HCT116 (cell line): ENCODE data around the gene FTO. TPM values are rescaled to one million over a fixed set of nuclear protein-coding genes. Genes with fewer than 3 reads are reported as not detected.

Experiments used
- ATAC-seq: fragments of 200-7000 bp; cut with Tn5 transposase; 2 replicates; pipeline ENCODE4 v1.9.1; 2020; ENCODE audit warnings: mild to moderate bottlenecking, moderate library complexity
- BruUV-seq: library from RNA; stranded (reverse); fragments of 400-500 nt; replicated peaks from 2 replicates; lab custom pipeline; 2021; lab: Mats Ljungman, UMichigan
- CTCF ChIA-PET: fragments of 300-600 bp; sonication (Branson Sonifier 250); formaldehyde crosslinking; loops from one replicate; lab custom pipeline; 2021; ENCODE audit warnings: antibody characterized with exemption; lab: Charles Lee
- POLR2A ChIA-PET: fragments of 300-600, 350-600 bp; sonication (Branson Sonifier 250); formaldehyde crosslinking; loops from one replicate; lab custom pipeline; 2021; ENCODE audit warnings: antibody characterized with exemption; lab: Charles Lee
- RAD21 ChIA-PET, 2 experiments: fragments of 300-600 bp; sonication (Branson Sonifier 250); formaldehyde crosslinking; loops; one replicate each; lab custom pipeline; 2023; ENCODE audit warnings: low total read pairs in 2 of 2; ENCODE audit not compliant: uncharacterized antibody in 2 of 2, unreplicated experiment in 2 of 2, low non-redundant PET in 1 of 2; lab: Charles Lee
- DNase-seq: peaks from one replicate; pipeline ENCODE4 v3.0.0-alpha.2; 2010; ENCODE audit warnings: low read depth, low spot score
- H2AFZ ChIP-seq: fragments of 200-600 bp; shearing (Covaris generic), sonication (generic); 2 replicates; pipeline ENCODE4 v1.6.1; 2017; ENCODE audit warnings: low read depth, mixed run types, mixed read lengths, antibody characterized with exemption, low read length; ENCODE audit not compliant: poor library complexity, severe bottlenecking
- H3K27ac ChIP-seq: 2 replicates; pipeline ENCODE4 v1.5.1; 2012; ENCODE audit warnings: low read depth, low read length
- H3K27me3 ChIP-seq: fragments of 200-600 bp; sonication (generic); 2 replicates; pipeline ENCODE4 v1.6.1; 2016; ENCODE audit warnings: mixed run types, low read length, mixed read lengths; ENCODE audit not compliant: insufficient read depth
- H3K36me3 ChIP-seq, 2 experiments: fragments of 200-500 bp in 1 of 2; fragments of 200-600 bp in 1 of 2; sonication (Bioruptor generic) in 1 of 2; sonication (generic) in 1 of 2; 2 replicates each; pipeline versions ENCODE4 v1.5.1 to v1.6.1; 2014 to 2016; ENCODE audit warnings: low read length in 2 of 2, inconsistent platforms in 1 of 2, mixed read lengths in 1 of 2, mixed run types in 1 of 2; ENCODE audit not compliant: insufficient read depth in 2 of 2, control insufficient read depth in 1 of 2
- H3K4me1 ChIP-seq, 2 experiments: fragments of 200-600 bp in 1 of 2; sonication (generic) in 1 of 2; 2 replicates each; pipeline versions ENCODE4 v1.5.1 to v1.6.1; 2012 to 2017; ENCODE audit warnings: low read length in 2 of 2, inconsistent platforms in 1 of 2, mild to moderate bottlenecking in 1 of 2, mixed read lengths in 1 of 2, mixed run types in 1 of 2, moderate library complexity in 1 of 2; ENCODE audit not compliant: insufficient read depth in 2 of 2, control insufficient read depth in 1 of 2
- H3K4me2 ChIP-seq: fragments of 200-600 bp; sonication (generic); 2 replicates; pipeline ENCODE4 v1.6.1; 2017; ENCODE audit warnings: mixed run types, low read length, mixed read lengths
- H3K4me3 ChIP-seq, 2 experiments: fragments of 200-600 bp in 1 of 2; sonication (generic) in 1 of 2; replicated peaks in 1 of 2; 2 replicates each; pipeline ENCODE4 v1.5.1; 2011 to 2016; ENCODE audit warnings: low read length in 2 of 2, control low read depth in 1 of 2, low read depth in 1 of 2, mild to moderate bottlenecking in 1 of 2, mixed read lengths in 1 of 2, mixed run types in 1 of 2
- H3K79me2 ChIP-seq: fragments of 200-600 bp; sonication (generic); 2 replicates; pipeline ENCODE4 v1.6.1; 2017; ENCODE audit warnings: mild to moderate bottlenecking, mixed run types, low read length, moderate library complexity, mixed read lengths; ENCODE audit not compliant: insufficient read depth
- H3K9ac ChIP-seq: fragments of 200-600 bp; sonication (generic); 2 replicates; pipeline ENCODE4 v1.6.1; 2016; ENCODE audit warnings: low read length, mixed read lengths
- H3K9me2 ChIP-seq: fragments of 200-600 bp; sonication (generic), shearing (Covaris generic); 2 replicates; pipeline ENCODE4 v1.6.1; 2017; ENCODE audit warnings: mixed run types, mild to moderate bottlenecking, moderate library complexity; ENCODE audit not compliant: insufficient read depth
- H3K9me3 ChIP-seq, 2 experiments: fragments of 200-500 bp in 1 of 2; fragments of 200-600 bp in 1 of 2; sonication (Bioruptor generic) in 1 of 2; sonication (generic) in 1 of 2; 2 replicates each; pipeline ENCODE4 v1.6.1; 2014 to 2017; ENCODE audit warnings: low read length in 2 of 2, mixed read lengths in 2 of 2, inconsistent platforms in 1 of 2, low read depth in 1 of 2, mild to moderate bottlenecking in 1 of 2, mixed run types in 1 of 2, moderate library complexity in 1 of 2; ENCODE audit not compliant: control insufficient read depth in 1 of 2, insufficient read depth in 1 of 2
- H4K20me1 ChIP-seq: fragments of 200-600 bp; sonication (generic), shearing (Covaris generic); 2 replicates; pipeline ENCODE4 v1.6.1; 2017; ENCODE audit warnings: mixed run types, mild to moderate bottlenecking, moderate library complexity; ENCODE audit not compliant: insufficient read depth
- CEBPB ChIP-seq: IDR thresholded peaks from 2 replicates; pipeline ENCODE4 v1.6.1; 2012; ENCODE audit warnings: low read depth
- ELF1 ChIP-seq: IDR thresholded peaks from 2 replicates; pipeline ENCODE4 v1.6.1; 2012; ENCODE audit warnings: low read depth, borderline replicate concordance
- EZH2 ChIP-seq: fragments of 200-600 bp; sonication (generic); IDR thresholded peaks from 2 replicates; pipeline ENCODE4 v1.6.1; 2017; ENCODE audit warnings: antibody characterized with exemption, mixed run types
- JUND ChIP-seq: IDR thresholded peaks from 2 replicates; pipeline ENCODE4 v1.6.1; 2012
- MAX ChIP-seq: IDR thresholded peaks from 2 replicates; pipeline ENCODE4 v1.6.1; 2012
- POLR2A ChIP-seq: IDR thresholded peaks from 2 replicates; pipeline ENCODE4 v1.7.0; 2011; ENCODE audit warnings: borderline replicate concordance; ENCODE audit not compliant: insufficient read depth, insufficient read length; ENCODE audit errors: extremely low read depth
- POLR2AphosphoS5 ChIP-seq: IDR thresholded peaks from 2 replicates; pipeline ENCODE4 v1.6.1; 2011; ENCODE audit warnings: mild to moderate bottlenecking, low read depth, low read length, moderate library complexity
- SP1 ChIP-seq: IDR thresholded peaks from 2 replicates; pipeline ENCODE4 v1.6.1; 2012; ENCODE audit warnings: low read depth
- ZBTB33 ChIP-seq: IDR thresholded peaks from 2 replicates; pipeline ENCODE4 v1.6.1; 2011; ENCODE audit warnings: mild to moderate bottlenecking, low read length, moderate library complexity; ENCODE audit not compliant: insufficient replicate concordance; ENCODE audit errors: extremely low read depth
- intact Hi-C: fragments of 100-400 bp; cut with micrococcal nuclease; formaldehyde crosslinking; loops from 2 replicates; pipeline ENCODE4 v1.10.0; 2022
- total RNA-seq: library from RNA; stranded (reverse); gene quantifications from one replicate; pipeline ENCODE4 v1.2.1, GENCODE V29; 2021; ENCODE audit not compliant: unreplicated experiment

FTO gene
- total RNA-seq, 1 experiment from 2014 or later = 55.2 TPM

- POLR2A ChIA-PET = no interaction called here
- Histone ChIP-seq H3K4me1 (peaks cover 0 to 5% of the 10 kb centered on the region in 2 experiments; a peak in 1 of 4 replicates), H3K27ac (no peak overlapping the region), H3K4me2 (no peak overlapping the region), H3K4me3 (no peak overlapping the region), H3K27me3 (no peaks in the 10 kb centered on the region), H4K20me1 (no peaks in the 10 kb centered on the region), H3K9ac (no peak overlapping the region), H3K79me2 (no peaks in the 10 kb centered on the region), H2AFZ (no peak overlapping the region), H3K36me3 (no peaks in the 10 kb centered on the region), H3K9me3 (no peaks in the 10 kb centered on the region), H3K9me2 (no peaks in the 10 kb centered on the region)
- DNase-seq (no peak), ATAC-seq (no peak)
- no TSS peak for BruUV-seq
- RAD21 ChIA-PET = no interaction called here
- intact Hi-C loops = no loop called here
- TF ChIP-seq MAX = no peak
- TF ChIP-seq SP1 = no peak
- TF ChIP-seq ZBTB33 = no peak
- TF ChIP-seq POLR2A = no peak
- no peak for TF ChIP-seq CEBPB
- TF ChIP-seq ELF1 = no peak
- TF ChIP-seq, all 23 proteins: peak for 0
- CTCF ChIA-PET = no interaction called here
Observed at GRCh38 chr16:53910990-53911389, 207.0 kb downstream of the FTO start.

- intact Hi-C loops = no loop called here
- ChIA-PET POLR2A (no interaction called here), CTCF (no interaction called here), RAD21 (no interaction called here)
- Histone ChIP-seq H3K79me2 (no peaks in the 10 kb centered on the region), H3K4me2 (no peak overlapping the region), H3K4me3 (no peak overlapping the region), H3K27me3 (no peaks in the 10 kb centered on the region), H3K9me2 (no peaks in the 10 kb centered on the region), H2AFZ (no peak overlapping the region), H3K9me3 (no peaks in the 10 kb centered on the region), H4K20me1 (no peaks in the 10 kb centered on the region), H3K4me1 (peaks cover 0 to 5% of the 10 kb centered on the region in 2 experiments; a peak in 1 of 4 replicates), H3K36me3 (no peaks in the 10 kb centered on the region), H3K27ac (no peak overlapping the region), H3K9ac (no peak overlapping the region)
- DNase-seq = no peak
- TF ChIP-seq POLR2AphosphoS5 (no peak), EZH2 (no peak), MAX (no peak), JUND (no peak)
- BruUV-seq = no TSS peak
- ATAC-seq = no peak
Observed at GRCh38 chr16:53911513-53911912, 207.6 kb downstream of the FTO start.
